ENCODE results near the gene RFX3. TPM values are rescaled to one million over a fixed set of nuclear protein-coding genes. Genes with fewer than 3 reads are reported as not detected.

The RFX3 gene
- total RNA-seq, 1 donor from 2014 or later: 11.9 TPM

DNA sequence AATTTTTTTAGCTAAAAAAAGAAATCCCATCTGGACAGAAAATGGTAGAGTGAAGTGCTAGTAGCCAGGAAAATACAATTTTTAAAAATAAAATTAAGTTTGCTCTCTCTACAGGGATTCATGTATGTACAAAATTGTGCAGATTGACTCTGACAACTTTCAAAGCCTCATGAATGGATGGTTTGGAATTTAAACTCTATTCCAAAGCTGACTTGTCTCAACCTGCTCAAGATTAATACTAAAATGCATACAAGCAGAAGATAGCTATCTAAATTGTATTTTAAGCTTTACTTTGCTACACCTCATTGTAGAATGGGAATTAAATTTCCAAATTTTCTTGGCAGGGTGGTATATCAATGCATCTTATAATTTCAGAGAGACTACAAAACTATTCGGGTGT lies 257.6 kb downstream of the RFX3 start:
- Mint-ChIP-seq H3K27ac (no peak overlapping the region), H3K27me3 (ENCODE audit: low read depth) (no peaks in the 10 kb centered on the region), H3K4me1 (ENCODE audit: low read depth) (peaks cover 2% of the 10 kb centered on the region), H3K9me3 (no peaks in the 10 kb centered on the region), H3K36me3 (ENCODE audit: low read depth) (peaks cover 13% of the 10 kb centered on the region), H3K4me3 (ENCODE audit: low read depth) (no peak overlapping the region)
- intact Hi-C loops (cut with micrococcal nuclease): no loop called here
- no peak for DNase-seq (ENCODE audit: low spot score)

- Mint-ChIP-seq H3K36me3 (ENCODE audit: low read depth) (no peaks in the 10 kb centered on the region), H3K27me3 (ENCODE audit: low read depth) (no peaks in the 10 kb centered on the region), H3K4me3 (ENCODE audit: low read depth) (no peak overlapping the region), H3K4me1 (ENCODE audit: low read depth) (peaks cover under 1% of the 10 kb centered on the region), H3K27ac (no peak overlapping the region), H3K9me3 (no peaks in the 10 kb centered on the region)
- intact Hi-C loops (cut with micrococcal nuclease): no loop called here
- no peak for DNase-seq (ENCODE audit: low spot score)
Observed at GRCh38 chr9:3263698-3264097, 262.1 kb downstream of the RFX3 start.

DNA sequence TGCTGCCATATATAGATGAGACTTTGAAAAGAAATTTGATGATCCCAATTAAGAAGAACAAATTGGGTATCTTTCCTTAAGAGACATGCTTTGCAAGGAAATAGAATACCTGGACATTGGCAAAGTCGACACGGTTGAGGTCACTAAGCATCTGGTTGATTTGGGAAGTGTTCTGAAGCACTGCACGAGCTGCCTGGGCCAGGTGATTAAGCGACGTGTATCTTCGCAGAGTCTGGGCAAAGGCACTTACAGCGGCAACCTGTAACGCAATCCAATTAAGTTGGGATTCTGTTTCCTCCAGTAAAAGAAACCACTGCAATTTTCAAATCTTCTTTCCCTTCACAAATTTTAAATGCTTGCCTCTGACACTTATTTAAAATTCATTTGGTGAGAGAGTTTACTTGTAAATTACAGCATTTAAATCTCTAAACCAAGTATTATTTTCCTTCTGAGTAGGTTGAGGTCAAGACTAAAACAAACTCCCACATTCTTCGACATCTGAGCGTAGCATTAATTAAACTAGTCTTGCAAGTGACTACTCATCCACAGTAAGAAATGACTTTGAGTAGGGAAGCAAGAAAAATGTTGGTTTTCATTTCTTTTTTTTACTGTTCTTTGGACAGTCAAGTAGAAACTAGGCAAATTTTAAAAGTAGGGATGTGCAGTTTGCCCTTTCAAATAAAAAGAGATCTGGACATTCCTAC lies 262.8 kb downstream of the RFX3 start:
- Mint-ChIP-seq H3K4me1 (ENCODE audit: low read depth) (no peaks in the 10 kb centered on the region), H3K9me3 (no peaks in the 10 kb centered on the region), H3K27me3 (ENCODE audit: low read depth) (no peaks in the 10 kb centered on the region), H3K27ac (no peak overlapping the region), H3K4me3 (ENCODE audit: low read depth) (no peak overlapping the region), H3K36me3 (ENCODE audit: low read depth) (no peaks in the 10 kb centered on the region)
- no peak for DNase-seq (ENCODE audit: low spot score)
- intact Hi-C loops (cut with micrococcal nuclease): no loop called here

- Mint-ChIP-seq H3K36me3 (ENCODE audit: low read depth) (peaks cover 2% of the 10 kb centered on the region), H3K4me1 (ENCODE audit: low read depth) (peaks cover 5% of the 10 kb centered on the region), H3K27ac (no peak overlapping the region), H3K4me3 (ENCODE audit: low read depth) (no peak overlapping the region), H3K9me3 (no peaks in the 10 kb centered on the region), H3K27me3 (ENCODE audit: low read depth) (no peaks in the 10 kb centered on the region)
- DNase-seq (ENCODE audit: low spot score): no peak
- intact Hi-C loops (cut with micrococcal nuclease): no loop called here
Observed at GRCh38 chr9:3261484-3261883, 264.3 kb downstream of the RFX3 start.

DNA sequence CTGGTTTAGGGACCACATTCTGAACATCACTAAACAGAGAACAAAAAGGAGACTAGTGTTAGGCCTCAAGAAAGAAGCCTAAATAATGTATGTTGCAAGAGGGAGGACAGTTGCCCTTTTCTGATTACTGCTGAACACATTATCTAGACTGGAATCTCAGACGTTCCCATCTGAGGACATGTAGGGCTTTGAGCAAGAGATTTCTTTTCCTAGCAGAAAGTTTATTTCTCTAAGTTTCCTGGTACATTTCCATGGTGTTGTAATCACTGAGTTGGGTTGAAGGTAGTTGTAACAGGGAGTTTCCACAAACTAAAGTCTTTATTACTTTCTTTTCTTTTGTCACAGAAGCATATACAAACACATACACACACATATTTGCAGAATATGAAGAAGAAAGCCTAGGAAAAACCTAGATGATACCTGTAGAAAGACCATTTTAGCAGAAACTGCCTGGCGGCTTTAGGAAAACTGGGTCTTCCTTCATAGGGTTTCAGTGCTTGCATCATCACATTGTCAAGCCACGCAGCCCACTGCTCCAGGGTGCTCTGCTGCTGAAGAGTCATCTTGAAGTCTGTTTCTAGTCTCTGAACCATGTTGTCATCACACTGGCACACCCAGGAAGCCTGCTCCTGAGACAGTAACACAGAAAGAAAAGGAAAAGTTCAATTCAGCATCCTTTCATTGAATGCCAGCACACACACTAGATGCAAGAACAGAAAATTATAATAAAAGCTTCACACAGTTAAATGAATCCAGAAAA lies 269.1 kb downstream of the RFX3 start:
- Mint-ChIP-seq H3K9me3 (no peaks in the 10 kb centered on the region), H3K4me3 (ENCODE audit: low read depth) (no peak overlapping the region), H3K27me3 (ENCODE audit: low read depth) (no peaks in the 10 kb centered on the region), H3K27ac (no peak overlapping the region), H3K36me3 (ENCODE audit: low read depth) (peaks cover 6% of the 10 kb centered on the region), H3K4me1 (ENCODE audit: low read depth) (peaks cover 5% of the 10 kb centered on the region)
- intact Hi-C loops (cut with micrococcal nuclease): no loop called here
- no peak for DNase-seq (ENCODE audit: low spot score)

DNA sequence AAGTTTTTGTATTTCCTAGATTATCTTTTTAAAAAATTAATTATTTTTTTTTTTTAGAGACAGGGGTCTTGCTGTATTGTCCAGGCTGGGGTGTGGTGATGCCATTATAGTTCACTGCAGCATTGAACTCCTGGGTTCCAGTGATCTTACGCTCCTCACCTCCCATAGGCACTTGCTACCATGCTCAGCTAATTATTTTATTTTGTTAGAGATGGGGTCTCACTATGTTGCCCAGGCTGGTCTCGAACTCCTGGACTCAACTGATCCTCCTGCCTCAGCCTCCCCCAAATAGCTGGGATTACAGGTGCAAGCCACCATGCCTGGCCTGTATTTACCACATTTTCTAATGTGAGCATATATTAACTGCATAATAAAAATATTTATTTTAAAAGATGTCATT lies 274.5 kb downstream of the RFX3 start:
- H3K27me3 Mint-ChIP-seq (ENCODE audit: low read depth): no peaks in the 10 kb centered on the region
- no peak overlapping the region for H3K27ac Mint-ChIP-seq
- H3K9me3 Mint-ChIP-seq: no peaks in the 10 kb centered on the region
- no peaks in the 10 kb centered on the region for H3K4me1 Mint-ChIP-seq (ENCODE audit: low read depth)
- DNase-seq (ENCODE audit: low spot score): no peak
- H3K4me3 Mint-ChIP-seq (ENCODE audit: low read depth): no peak overlapping the region
- peaks cover 3% of the 10 kb centered on the region for H3K36me3 Mint-ChIP-seq (ENCODE audit: low read depth)
- intact Hi-C loops (cut with micrococcal nuclease): no loop called here

DNA sequence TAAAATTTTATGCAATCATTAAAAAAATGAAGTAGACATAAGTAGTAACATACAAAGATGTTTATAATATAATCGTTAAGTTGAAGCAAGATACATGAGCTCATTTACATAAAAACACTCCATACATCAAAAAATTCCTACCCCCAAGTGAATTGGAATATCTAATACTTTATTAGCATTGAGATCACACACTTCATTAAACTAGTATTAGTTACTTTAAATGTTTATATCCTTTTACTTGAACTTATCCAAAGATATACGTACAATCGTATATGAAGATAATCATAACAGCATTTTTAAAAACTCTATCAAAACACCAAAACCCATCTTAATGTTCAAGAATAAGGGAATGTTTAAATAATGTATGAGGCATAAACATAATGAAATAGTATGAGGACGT lies 275.1 kb downstream of the RFX3 start:
- Mint-ChIP-seq H3K9me3 (no peaks in the 10 kb centered on the region), H3K4me1 (ENCODE audit: low read depth) (no peaks in the 10 kb centered on the region), H3K27ac (no peak overlapping the region)

DNA sequence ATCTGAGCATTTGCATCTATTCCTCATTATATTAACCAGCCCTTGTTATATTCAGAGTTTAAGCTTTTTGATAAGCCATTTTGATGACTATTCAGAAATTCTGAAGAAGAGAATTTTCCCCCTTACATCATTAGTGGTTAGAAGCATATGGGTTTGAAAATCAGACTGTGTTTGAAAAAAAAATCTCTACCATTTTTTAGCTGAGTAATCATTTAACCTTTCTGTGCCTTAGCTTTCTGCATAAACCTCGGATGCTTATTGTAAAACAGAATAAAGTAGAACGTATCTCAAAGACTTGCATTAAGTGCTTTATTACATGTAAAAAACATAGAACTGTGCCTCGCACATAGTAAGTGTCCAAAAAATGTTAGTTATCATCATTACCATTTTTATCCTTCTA lies 278.6 kb downstream of the RFX3 start:
- Mint-ChIP-seq H3K9me3 (no peaks in the 10 kb centered on the region), H3K36me3 (ENCODE audit: low read depth) (no peaks in the 10 kb centered on the region), H3K27ac (no peak overlapping the region), H3K27me3 (ENCODE audit: low read depth) (no peaks in the 10 kb centered on the region), H3K4me1 (ENCODE audit: low read depth) (peaks cover 5% of the 10 kb centered on the region), H3K4me3 (ENCODE audit: low read depth) (no peak overlapping the region)
- intact Hi-C loops (cut with micrococcal nuclease): loop anchor here (10.0 kb wide), 1 partner anchor 1128 kb away; no protein-coding TSS in a partner anchor
- no peak for DNase-seq (ENCODE audit: low spot score)

More for the DNA sequence above, 275.1 kb downstream of the RFX3 start:
- Mint-ChIP-seq H3K36me3 (ENCODE audit: low read depth) (peaks cover 2% of the 10 kb centered on the region), H3K27me3 (ENCODE audit: low read depth) (no peaks in the 10 kb centered on the region), H3K4me3 (ENCODE audit: low read depth) (no peak overlapping the region)
- no peak for DNase-seq (ENCODE audit: low spot score)
- intact Hi-C loops (cut with micrococcal nuclease): no loop called here

DNA sequence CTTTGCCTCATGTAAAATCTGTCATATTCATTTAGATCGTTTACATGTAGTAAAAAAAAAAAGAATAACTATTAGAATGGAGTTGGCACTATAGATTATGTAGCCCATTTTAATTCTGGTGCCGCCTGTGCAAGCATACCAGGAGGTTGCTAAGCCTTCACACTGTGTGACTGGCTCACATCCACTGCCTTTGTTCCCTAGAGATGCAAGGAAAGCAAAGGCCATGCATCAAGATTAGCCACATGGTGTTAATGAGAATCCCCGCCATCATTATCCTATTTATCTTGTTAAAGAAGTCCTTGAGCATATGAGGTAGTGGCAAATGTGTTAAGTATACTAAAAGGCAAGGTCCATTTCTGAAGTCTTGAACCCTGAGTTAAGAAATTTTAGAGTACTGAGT lies 279.6 kb downstream of the RFX3 start:
- no peaks in the 10 kb centered on the region for H3K9me3 Mint-ChIP-seq
- DNase-seq (ENCODE audit: low spot score): no peak
- H3K4me1 Mint-ChIP-seq (ENCODE audit: low read depth): peaks cover 5% of the 10 kb centered on the region
- no peak overlapping the region for H3K4me3 Mint-ChIP-seq (ENCODE audit: low read depth)
- intact Hi-C loops (cut with micrococcal nuclease): loop anchor here (10.0 kb wide), 1 partner anchor 1129 kb away; no protein-coding TSS in a partner anchor
- no peaks in the 10 kb centered on the region for H3K36me3 Mint-ChIP-seq (ENCODE audit: low read depth)
- no peak overlapping the region for H3K27ac Mint-ChIP-seq
- no peaks in the 10 kb centered on the region for H3K27me3 Mint-ChIP-seq (ENCODE audit: low read depth)

- peaks cover 5% of the 10 kb centered on the region for H3K4me1 Mint-ChIP-seq (ENCODE audit: low read depth)
- H3K27ac Mint-ChIP-seq: no peak overlapping the region
- intact Hi-C loops (cut with micrococcal nuclease): loop anchor here (5.0 to 10.0 kb wide), 2 partner anchors 277 to 1130 kb away; no protein-coding TSS in a partner anchor
- H3K4me3 Mint-ChIP-seq (ENCODE audit: low read depth): no peak overlapping the region
- H3K27me3 Mint-ChIP-seq (ENCODE audit: low read depth): no peaks in the 10 kb centered on the region
- DNase-seq (ENCODE audit: low spot score): no peak
- H3K9me3 Mint-ChIP-seq: no peaks in the 10 kb centered on the region
- no peaks in the 10 kb centered on the region for H3K36me3 Mint-ChIP-seq (ENCODE audit: low read depth)
Observed at GRCh38 chr9:3244963-3245653, 280.7 kb downstream of the RFX3 start.

DNA sequence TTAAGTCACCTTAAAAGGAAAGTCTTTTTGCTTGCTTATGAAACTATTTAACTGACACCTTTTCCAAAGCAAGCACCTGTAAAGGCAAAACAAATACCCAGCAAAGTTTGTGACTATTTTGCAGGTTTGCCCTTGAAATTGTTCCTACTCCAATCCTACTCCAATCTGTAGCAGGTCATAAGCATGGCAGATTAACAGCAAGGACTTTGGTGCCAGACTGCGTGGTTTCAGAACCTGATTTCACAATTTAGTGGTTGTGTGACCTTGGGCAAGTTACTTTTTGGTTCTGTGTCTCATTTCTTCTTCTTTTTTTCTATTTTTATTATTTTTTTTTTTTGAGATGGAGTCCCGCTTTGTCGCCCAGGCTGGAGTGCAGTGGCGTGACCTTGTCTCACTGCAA lies 282.1 kb downstream of the RFX3 start:
- no peak overlapping the region for H3K4me3 Mint-ChIP-seq (ENCODE audit: low read depth)
- no peaks in the 10 kb centered on the region for H3K36me3 Mint-ChIP-seq (ENCODE audit: low read depth)
- H3K27ac Mint-ChIP-seq: no peak overlapping the region
- intact Hi-C loops (cut with micrococcal nuclease): loop anchor here (5.0 to 10.0 kb wide), 2 partner anchors 279 to 1131 kb away; no protein-coding TSS in a partner anchor
- H3K9me3 Mint-ChIP-seq: no peaks in the 10 kb centered on the region
- no peak for DNase-seq (ENCODE audit: low spot score)
- peaks cover 5% of the 10 kb centered on the region for H3K4me1 Mint-ChIP-seq (ENCODE audit: low read depth)
- H3K27me3 Mint-ChIP-seq (ENCODE audit: low read depth): no peaks in the 10 kb centered on the region

GRCh38 chr9:3241290-3241689 lies 284.5 kb downstream of the RFX3 start:
- no peaks in the 10 kb centered on the region for H3K9me3 Mint-ChIP-seq
- H3K27ac Mint-ChIP-seq: no peak overlapping the region
- H3K36me3 Mint-ChIP-seq (ENCODE audit: low read depth): no peaks in the 10 kb centered on the region
- no peak for DNase-seq (ENCODE audit: low spot score)
- intact Hi-C loops (cut with micrococcal nuclease): loop anchor here (5.0 to 10.0 kb wide), 2 partner anchors 281 to 1134 kb away; no protein-coding TSS in a partner anchor
- H3K27me3 Mint-ChIP-seq (ENCODE audit: low read depth): no peaks in the 10 kb centered on the region
- H3K4me3 Mint-ChIP-seq (ENCODE audit: low read depth): no peak overlapping the region
- peaks cover 5% of the 10 kb centered on the region for H3K4me1 Mint-ChIP-seq (ENCODE audit: low read depth)

All from activated T-helper 2 cell treated with anti-CD3 and anti-CD28 coated beads, Interferon-gamma antibody, Interleukin-2, Interleukin-4, amounts not matched to agents 10 μg/mL and 5 μg/mL and 100 μg/mL, durations not matched to agents 14 hours and 24 hours and 36 hours (primary cell).